ENCODE measurements around the gene MYL6B.

Gene MYL6B

DNA sequence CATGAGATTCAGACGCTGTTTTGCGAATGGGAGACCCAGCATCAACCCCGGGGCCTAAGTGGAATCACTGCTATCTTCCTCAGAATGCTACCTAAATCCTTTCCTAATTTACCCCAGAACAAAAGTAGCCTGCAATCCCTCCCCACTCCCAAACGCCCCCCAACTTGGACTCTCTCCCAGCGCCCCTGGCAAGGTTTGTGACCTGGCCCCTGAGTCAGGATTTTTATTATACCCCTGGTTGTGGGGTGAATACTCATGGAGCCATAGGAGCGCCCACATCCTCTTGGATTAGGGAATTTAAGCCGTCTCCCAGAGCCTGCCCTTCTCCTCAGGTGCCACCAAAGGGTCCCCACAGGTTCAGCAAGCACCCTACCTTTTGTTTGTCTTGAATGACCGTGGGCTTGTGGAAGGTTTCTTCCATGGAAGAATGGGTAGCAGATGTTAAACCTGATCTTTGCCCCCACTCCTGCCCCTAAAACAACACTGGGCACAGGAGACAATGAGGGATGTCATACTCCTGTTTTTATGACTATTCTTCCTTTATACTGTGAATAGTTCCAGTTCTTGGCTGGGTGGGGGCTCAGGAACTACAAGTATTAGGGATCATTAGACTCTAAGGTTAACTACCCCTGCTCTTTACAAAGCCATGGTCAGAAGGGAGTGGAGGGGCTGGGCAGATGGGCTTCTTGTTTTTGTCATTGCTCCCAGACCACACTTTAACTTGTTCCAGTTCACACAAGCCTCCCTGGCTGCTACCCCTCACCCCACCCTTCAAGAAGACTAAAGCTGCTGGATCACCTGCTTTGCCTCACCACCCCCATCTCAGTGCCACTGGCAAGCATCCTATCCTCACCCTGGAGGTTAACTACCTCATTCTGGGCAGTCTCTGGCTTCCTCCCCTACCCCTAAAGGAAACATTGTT lies 630 bp downstream of the MYL6B start:
- no peak for FAIRE-seq
- DNase-seq (ENCODE audit: low spot score), result no peak

DNA sequence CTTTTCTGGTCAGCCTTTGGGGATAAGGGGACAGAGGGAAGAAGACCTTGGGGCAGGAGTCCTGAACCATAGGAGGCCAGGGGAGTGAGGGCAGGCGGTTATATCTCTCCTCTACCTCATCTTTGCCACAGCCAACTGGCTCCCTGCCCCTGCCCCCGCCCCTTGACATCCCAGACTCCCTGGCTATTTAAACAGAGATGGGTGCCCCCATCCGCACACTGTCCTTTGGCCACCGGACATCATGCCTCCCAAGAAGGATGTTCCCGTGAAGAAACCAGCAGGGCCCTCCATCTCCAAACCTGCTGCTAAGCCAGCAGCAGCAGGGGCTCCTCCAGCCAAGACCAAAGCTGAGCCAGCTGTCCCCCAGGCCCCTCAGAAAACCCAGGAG lies 1.3 kb downstream of the MYL6B start:
- no peak for FAIRE-seq

DNA sequence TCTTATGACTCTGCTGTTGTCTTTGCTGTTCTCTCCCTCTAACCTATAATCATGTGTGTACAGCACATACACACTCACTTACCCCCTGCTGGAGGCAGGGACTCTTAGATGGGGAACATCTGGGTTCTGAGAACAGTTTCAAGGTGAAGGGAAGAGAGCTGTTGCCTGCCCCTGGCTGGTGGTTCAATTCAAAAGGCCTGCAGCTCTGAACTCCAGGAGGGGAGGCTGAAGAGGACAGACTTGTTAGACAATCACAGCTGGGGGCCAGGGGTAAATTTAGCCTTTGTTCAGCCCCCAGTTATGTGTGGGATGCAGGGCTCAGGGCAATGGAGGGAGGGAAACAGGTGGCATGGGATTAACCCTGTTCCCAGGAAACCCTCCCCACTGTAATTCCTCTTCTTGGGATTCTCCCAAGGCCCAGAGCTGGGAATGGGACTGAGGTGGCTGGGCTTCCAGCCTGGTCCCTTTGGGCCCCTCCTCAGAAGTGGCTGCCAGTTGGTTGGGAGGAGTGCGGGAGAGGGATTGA lies 1.9 kb downstream of the MYL6B start:
- DNase-seq (ENCODE audit: low spot score), result no peak

More for the DNA sequence above, 1.3 kb downstream of the MYL6B start:
- DNase-seq (ENCODE audit: low spot score), result no peak

DNA sequence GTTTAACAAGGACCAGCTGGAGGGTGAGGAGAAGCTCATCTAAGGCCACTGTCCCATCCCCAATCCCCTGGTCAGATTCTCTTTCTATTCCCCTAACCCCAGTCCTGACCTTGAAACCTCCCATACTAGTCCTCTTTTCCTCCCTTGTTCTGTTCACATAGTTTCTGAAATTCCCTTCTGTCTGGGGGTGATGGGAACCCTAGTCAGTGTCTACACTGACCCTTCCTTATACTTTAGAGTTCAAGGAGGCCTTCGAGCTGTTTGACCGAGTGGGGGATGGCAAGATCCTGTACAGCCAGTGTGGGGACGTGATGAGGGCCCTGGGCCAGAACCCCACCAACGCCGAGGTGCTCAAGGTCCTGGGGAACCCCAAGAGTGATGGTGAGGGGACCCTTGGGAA lies 2.4 kb downstream of the MYL6B start:
- no peak for DNase-seq (ENCODE audit: low spot score)
- no peak for FAIRE-seq

More for the DNA sequence above, 1.9 kb downstream of the MYL6B start:
- no peak for FAIRE-seq

DNA sequence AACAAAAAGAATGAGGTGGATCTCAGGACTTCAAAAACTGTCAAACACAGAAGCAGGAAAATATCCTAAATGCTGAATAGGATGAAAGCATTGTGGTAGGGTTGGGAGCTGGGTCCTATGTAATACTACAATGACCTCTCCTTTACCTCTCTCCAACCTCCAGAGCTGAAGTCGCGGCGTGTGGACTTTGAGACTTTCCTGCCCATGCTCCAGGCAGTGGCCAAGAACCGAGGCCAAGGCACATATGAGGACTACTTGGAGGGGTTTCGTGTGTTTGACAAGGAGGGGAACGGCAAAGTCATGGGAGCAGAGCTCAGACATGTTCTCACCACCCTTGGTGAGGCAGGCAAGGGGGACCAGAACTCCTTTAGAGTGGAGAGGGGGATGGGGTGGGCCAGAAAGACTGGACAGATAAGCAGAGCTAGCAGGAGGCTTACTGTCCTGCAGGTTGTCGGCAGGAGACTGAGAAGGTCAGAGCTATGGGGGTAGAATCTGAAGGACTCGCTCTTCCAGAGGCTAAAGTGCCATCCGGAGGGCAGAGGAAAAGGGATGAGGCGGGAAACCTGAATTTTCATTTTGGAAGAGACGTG lies 3.0 kb downstream of the MYL6B start:
- FAIRE-seq (no peak), DNase-seq (ENCODE audit: low spot score) (no peak)

DNA sequence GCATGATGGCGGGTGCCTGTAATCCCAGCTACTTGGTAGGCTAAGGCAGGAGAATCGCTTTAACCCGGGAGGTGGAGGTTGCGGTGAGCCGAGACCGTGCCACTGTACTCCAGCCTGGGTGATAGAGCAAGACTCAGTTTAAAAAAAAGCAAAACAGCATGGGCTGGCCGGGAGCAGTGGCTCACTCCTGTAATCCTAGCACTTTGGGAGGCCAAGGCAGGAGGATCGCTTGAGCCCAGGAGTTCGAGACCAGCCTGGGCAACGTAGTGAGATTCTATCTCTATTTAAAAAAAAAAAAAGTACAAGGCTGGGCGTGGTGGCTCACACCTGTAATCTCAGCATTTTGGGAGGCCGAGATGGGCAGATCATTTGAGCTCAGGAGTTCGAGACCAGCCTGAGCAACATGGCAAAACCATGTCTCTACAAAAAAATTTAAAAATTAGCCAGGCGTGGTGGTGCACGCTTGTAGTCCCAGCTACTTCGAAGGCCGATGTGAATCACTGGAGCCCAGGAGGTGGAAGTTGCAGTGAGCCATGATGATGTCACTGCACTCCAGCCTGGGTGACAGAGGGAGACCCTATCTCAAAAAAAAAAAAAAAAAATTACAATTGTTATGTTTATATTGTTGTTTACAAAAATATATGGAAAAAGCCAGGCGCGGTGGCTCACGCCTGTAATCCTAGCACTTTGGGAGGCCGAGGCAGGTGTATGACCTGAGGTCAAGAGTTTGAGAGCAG lies 4.2 kb downstream of the MYL6B start:
- FAIRE-seq, result peak; percentile 11
- DNase-seq (ENCODE audit: low spot score), result peak; percentile 57

DNA sequence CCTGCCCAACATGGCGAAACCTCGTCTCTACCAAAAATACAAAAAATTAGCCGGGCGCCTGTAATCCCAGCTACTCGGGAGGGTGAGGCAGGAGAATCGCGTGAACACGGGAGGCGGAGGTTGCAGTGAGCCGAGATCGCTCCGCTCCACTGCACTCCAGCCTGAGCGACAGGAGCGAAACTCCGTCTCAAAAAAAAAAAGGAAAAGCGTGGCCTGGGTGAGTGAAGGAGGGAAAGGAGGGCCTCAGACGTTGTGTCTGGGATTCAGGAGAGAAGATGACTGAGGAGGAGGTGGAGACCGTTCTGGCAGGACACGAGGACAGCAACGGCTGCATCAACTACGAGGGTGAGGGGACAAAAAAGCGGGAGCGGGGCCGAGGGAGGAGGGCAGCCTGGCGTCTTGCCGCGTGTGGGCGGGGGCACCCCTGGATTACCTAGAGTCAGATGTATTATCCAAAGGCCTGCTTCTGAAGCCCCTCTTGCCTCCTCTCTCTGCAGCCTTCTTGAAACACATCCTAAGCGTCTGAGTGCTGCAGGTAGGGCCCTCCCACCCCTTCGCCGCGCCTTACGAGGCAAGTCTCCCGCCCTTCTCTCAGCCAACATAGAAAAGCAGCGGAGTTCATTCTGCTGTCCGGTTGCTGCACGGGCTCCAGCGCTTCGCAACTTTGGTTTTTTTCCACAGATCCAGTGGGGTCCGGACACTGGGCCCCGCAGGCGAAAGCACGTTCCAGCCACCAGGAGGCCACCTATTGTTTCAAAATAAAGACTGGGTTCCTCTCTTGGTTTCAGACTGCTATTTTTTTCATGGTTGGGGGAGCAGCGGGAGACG lies 5.0 kb downstream of the MYL6B start:
- FAIRE-seq (peak; percentile 17), DNase-seq (ENCODE audit: low spot score) (peak; percentile 75)

DNA sequence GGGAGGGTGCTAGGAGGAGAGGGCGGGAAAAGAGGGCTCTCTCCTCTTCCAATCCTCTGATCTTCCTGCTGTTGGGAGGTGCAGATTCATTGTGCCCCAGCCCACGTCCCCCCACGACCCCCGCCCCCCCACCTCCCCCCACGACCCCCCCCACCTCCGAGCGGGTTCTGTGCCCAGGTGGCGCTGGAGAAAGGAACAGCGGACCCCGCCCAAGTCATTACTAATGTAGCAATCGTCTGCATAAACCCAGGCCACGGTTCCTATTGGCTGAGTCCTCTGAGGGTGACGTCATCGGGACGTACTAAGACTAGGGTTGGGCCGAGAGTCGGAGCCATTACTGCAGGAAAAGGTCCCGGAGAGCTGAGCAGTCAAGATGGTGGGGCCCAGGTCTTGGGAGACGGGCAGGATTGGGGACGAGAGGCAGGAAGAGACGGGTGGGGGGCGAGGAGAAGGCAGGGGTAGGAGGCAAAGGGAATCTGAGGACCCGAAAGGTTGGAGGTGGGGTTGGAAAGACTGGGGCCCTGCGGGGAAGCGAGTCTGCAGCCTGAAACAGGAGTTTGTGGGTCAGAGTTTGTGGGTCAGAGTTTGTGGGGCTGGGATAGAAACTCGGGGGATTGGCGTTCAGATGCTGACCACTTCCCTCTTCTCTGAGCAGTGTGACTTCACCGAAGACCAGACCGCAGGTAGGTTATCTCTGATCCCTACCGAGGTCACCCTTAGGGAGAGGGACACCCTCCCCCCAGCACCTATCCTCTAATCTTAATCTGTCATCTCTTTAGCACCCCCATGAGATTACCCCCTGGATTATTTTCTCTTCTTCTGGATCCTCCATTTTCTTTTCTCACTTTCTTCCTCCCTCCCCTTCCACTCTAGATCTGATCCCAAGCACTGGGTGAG lies 5.9 kb downstream of the MYL6B start, which contains the start of gene MYL6:
TSS of gene MYL6 (plus strand) at position 331 of the 897 bp plus-strand sequence. CDS start at position 374, 43 bp downstream.
- DNase-seq (ENCODE audit: low spot score) (peak; percentile 95), FAIRE-seq (no peak)

DNA sequence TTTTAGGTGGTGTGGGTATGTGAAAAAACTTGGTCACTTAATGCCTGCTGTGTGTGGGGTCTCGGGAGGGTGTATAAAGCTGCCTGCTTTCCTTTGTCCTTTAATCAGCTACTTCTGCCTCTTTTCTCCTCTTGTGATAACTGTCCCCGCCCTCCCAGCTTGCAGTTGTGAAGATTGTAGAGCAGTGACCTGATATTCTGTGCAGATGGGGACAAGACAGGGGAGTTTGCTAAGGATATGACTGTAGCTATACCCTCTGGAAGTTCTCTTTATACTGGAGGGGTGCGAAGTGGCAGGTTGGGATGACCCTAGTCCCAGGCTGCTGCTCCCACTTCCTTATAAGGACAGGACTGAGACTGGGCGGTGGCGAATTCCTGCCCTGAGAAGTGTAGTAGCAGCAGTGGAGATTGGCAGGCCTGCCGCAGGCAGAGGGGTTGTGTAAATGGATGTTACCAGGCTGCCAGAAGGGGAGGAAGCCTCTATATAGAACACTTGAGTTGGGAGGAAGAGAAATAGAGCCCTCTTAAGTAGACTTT lies 6.6 kb downstream of the MYL6B start:
- DNase-seq (ENCODE audit: low spot score), result peak; percentile 49
- no peak for FAIRE-seq

DNA sequence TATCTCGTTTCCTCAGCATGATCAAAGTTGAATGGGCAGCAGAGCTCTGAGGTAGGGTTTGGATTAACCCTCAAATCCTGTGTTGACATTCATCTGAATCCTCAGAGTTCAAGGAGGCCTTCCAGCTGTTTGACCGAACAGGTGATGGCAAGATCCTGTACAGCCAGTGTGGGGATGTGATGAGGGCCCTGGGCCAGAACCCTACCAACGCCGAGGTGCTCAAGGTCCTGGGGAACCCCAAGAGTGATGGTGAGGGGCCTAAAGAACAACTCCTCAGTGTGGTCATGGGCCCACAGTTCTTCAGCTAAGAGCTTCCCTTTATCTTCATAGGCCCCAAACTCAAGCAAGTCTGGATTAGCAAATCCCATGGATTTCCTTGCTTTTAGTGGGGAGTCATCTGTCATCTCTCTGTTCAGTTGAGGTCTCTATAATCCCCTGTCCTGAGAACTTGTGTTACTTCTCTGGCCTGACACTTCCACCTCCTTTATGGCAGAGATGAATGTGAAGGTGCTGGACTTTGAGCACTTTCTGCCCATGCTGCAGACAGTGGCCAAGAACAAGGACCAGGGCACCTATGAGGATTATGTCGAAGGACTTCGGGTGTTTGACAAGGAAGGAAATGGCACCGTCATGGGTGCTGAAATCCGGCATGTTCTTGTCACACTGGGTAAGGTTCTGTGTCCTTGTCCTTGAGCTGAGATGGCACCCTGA lies 7.2 kb downstream of the MYL6B start:
- FAIRE-seq, result no peak
- DNase-seq (ENCODE audit: low spot score), result no peak

DNA sequence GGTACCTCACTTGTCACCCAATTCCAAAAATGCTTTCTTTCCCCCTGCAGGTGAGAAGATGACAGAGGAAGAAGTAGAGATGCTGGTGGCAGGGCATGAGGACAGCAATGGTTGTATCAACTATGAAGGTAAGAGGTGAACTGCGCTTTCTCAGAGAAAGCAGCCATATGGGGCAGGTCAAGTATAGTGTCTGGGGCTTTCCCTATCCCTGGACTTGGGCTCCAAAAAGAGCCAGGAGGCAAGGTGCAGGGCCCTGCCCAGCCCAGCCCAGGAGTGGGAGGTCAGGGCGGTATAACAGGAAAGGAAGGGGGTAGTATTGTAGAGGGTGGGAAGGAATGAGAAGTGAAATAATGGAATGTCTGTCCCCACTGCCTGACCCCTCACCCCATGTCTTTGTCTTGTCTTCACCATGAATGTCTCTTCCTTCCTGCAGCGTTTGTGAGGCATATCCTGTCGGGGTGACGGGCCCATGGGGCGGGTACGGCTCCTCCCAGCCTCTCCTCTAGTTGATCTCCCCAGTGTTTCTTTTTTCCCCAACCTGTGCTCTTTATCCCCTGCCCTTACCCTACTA lies 7.9 kb downstream of the MYL6B start:
- DNase-seq (ENCODE audit: low spot score) (no peak), FAIRE-seq (no peak)

DNA sequence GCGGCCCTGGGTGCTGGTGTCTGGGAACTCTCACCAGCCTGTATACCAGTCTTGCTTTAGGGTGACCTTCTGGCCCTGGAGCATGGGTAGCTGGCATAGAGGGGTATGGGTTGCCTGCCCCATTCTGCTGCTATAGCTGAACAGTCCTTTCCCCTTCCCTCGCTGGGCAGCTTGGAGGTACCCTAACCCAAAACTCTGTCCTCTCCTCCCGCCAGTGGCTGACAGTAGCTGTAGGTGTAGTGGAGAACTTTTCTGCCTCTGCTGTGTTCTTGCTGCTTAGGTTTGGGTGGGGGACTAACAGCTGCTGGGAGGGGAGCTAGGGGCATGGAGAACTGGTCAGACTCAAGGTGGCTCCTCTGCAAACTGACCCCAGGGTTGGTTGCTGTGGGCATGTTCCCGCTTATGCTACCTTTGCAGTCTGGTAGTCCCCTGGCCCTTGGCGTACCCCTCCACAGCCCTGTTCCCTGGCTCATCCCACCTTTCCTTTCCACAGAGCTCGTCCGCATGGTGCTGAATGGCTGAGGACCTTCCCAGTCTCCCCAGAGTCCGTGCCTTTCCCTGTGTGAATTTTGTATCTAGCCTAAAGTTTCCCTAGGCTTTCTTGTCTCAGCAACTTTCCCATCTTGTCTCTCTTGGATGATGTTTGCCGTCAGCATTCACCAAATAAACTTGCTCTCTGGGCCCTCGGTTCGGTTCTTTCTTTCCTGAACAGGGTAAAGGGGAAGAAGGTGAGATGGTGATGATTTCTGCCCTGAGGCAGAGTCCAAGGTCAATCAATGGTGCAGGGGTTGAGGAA lies 8.7 kb downstream of the MYL6B start:
- DNase-seq (ENCODE audit: low spot score) (no peak), FAIRE-seq (no peak)

DNA sequence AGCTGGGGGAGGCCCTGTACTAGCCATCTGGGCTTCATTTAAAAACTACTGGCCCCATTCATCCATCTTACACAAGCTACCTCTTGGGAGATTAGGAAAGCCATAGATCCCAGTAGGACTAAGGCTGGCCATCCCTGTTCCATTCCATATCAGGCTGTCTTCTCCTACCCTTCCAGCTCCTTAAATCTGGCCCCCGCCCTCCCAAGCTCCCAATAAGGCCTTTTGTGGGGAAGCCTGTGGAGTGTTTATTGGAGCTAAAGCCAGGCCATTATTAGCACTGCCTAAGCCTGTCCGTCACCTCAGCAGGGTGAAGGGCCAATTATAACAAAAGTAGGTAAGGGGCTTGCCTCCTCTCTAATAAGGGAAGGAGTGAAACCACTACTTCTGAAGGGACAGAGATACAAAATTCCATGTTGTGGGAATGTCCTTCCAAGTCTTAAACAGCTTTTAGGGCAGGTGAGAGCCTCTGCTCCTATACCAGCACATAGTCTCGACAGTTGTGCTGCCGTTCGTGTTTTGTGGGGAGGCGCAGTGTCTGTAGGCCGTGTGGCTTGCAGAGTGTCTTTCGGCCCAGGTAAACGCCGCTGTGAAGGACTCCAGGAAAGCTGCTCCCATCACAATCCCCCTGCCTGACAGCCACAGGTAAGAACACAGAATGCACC lies 9.4 kb downstream of the MYL6B start:
- DNase-seq (ENCODE audit: low spot score) (no peak), FAIRE-seq (no peak)

DNA sequence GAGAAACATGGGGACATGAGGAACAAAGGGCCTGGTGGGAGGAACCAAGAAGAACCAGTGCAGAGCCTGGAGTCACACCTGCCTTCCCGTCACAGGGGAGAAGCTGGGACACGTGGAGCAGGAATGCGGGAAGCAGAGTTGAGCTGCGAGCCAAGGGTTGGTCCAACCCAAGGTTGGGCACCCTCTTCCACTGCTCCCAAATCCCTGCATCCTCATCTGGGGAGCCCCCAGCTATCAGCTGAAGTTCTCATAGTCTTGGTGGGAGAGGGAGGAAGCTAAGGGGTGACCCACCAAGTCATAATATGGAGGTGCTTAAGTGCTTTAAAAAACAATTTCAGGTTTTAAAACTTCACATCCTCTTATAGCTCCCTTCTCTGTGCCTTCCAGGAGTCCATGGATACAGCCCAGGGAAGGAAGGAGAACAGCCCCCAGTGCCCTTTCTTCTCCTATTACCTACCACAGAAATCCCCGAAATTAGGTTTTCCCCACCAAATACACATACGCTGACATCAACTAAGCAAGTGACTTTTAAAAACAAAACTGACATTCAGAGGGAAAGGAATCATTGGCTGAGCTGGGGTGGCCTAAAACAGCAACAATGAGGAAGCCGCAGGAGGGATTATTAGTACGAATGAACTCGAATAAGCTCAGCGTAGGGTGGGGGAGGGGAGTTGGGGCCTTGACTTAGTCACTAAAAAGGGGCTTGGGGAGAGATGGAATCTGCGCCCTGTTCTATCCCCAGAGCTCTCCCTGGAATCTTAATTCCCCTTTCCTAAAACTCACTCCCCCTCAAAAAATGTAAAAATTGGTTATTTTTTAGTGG lies 10.3 kb downstream of the MYL6B start:
- no peak for DNase-seq (ENCODE audit: low spot score)
- FAIRE-seq, result no peak

DNA sequence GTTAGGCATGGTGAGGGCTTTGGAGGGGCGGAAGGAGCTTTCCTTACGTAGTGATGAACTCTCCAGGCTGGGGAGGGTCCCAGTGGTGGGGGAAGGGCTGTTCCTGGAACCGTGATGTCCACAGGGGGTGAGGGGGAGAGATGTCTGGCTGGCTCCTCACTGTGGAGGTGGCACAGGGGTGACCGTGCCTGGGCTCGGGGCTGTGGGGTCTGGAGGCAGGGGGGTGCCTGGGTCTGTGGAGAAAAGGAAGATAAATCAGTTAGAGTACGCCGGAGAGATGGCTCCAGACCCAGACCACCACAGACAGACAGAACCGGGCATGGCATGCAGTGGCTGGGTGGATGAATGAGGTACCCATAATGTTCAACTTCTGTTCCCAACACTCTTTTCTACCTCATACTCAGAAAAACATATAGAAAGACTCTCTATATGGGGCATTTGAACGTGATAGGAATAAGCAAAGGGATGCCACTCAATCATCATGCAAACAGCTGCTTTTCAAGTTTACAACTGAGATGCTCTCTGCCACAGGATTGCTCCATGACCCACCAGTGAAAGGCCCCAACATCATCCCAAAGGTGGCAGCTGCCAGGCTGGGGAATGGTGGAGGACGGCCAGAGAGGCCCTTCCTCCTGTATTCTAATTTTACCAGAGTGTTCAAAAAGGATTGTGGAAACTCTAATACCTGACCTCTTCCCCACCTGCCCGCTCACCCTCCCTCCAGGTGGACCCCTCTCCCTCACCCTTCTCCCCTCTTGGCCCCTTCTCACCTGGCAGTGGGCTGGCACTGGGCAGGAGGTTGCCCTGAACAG lies 11.4 kb downstream of the MYL6B start:
- FAIRE-seq (no peak), DNase-seq (ENCODE audit: low spot score) (no peak)

DNA sequence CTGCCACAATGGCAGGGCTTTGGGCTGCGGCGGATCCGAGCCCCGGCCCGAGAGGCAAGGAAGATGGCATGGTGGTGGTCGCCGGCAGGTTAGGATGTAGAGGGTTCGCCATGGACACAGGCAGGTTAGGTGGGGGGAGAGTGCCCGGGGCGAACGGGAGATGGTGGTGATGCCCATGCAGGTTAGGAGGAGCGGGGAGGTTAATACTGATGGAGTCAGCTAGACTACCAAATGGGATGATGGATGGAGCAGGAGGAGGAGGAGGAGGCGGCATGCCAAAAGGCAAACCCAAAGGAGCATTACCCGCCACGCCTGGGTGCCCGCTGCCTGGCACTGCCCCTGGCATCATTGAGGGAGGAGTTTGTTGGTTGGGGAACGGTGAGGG lies 11.9 kb downstream of the MYL6B start:
- no peak for DNase-seq (ENCODE audit: low spot score)
- no peak for FAIRE-seq
